Calu3 (cell line): ENCODE data around the gene NRF1. TPM values are rescaled to one million over a fixed set of nuclear protein-coding genes. Genes with fewer than 3 reads are reported as not detected.

Experiments used
- BruUV-seq: library from RNA; stranded (reverse); fragments of 400-500 nt; replicated peaks from 2 replicates; lab custom pipeline; 2021; lab: Mats Ljungman, UMichigan
- CTCF ChIA-PET: fragments of 300-600 bp; sonication (Branson Sonifier 250); formaldehyde crosslinking; loops from one replicate; lab custom pipeline; 2022; ENCODE audit warnings: antibody characterized with exemption; lab: Charles Lee
- DNase-seq: peaks from one replicate; pipeline ENCODE4 v3.0.0; 2022
- H3K27ac Mint-ChIP-seq: one replicate; pipeline ENCODE4 v1.8.0; 2022; ENCODE audit warnings: mixed read lengths; ENCODE audit not compliant: unreplicated experiment
- H3K27me3 Mint-ChIP-seq: one replicate; pipeline ENCODE4 v1.8.0; 2022; ENCODE audit warnings: mixed read lengths; ENCODE audit not compliant: unreplicated experiment
- H3K36me3 Mint-ChIP-seq: one replicate; pipeline ENCODE4 v1.8.0; 2022; ENCODE audit warnings: mild to moderate bottlenecking, moderate library complexity, mixed read lengths; ENCODE audit not compliant: insufficient read depth, unreplicated experiment
- H3K4me1 Mint-ChIP-seq: one replicate; pipeline ENCODE4 v1.8.0; 2022; ENCODE audit warnings: mild to moderate bottlenecking, low read depth, mixed read lengths; ENCODE audit not compliant: unreplicated experiment
- H3K4me3 Mint-ChIP-seq: one replicate; pipeline ENCODE4 v1.8.0; 2022; ENCODE audit warnings: mild to moderate bottlenecking, low read depth, moderate library complexity, mixed read lengths; ENCODE audit not compliant: unreplicated experiment
- H3K9me3 Mint-ChIP-seq: one replicate; pipeline ENCODE4 v1.8.0; 2022; ENCODE audit warnings: low read depth, mixed read lengths; ENCODE audit not compliant: unreplicated experiment
- intact Hi-C: fragments of 100-400 bp; cut with micrococcal nuclease; formaldehyde crosslinking; loops from one replicate; pipeline ENCODE4 v1.10.0; 2022; ENCODE audit not compliant: unreplicated experiment
- total RNA-seq: library from RNA; stranded (reverse); gene quantifications from 2 replicates; pipeline ENCODE4 v1.2.3, GENCODE V29; 2022
- TF ChIP-seq, protein P1 (sequence below): fragments of 200-600 bp; IDR thresholded peaks from one replicate; pipeline ENCODE4 v1.8.0; 2022; ENCODE audit warnings: antibody characterized with exemption; ENCODE audit not compliant: unreplicated experiment

The NRF1 gene
- total RNA-seq, 1 experiment from 2014 or later: 22.1 TPM

DNA sequence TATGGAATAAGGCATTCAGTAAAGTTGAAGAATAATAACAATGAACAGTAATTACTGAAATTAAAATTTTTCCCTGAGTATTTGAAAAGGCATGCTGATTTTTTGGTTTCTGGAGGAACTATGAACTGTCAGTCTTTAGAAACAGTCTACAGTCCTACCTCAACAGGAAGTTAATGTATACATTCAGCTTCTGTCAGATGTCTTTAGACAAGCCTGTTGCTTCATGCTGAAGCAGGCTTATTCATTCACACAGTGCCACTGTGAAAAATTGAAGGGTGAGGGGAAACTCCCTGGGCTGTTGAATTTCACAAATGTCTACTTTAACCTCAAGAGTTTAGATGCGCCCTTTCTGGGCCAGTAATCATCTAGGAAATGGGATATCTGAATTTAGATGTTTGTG, 3.5 kb downstream of the NRF1 start:
- intact Hi-C loops: no loop called here
- Mint-ChIP-seq H3K9me3 (peaks cover 2% of the 10 kb centered on the region), H3K4me3 (no peak overlapping the region), H3K4me1 (peaks cover 45% of the 10 kb centered on the region), H3K36me3 (peaks cover 29% of the 10 kb centered on the region), H3K27me3 (no peaks in the 10 kb centered on the region), H3K27ac (no peak overlapping the region)
- TF ChIP-seq, protein P1, sequence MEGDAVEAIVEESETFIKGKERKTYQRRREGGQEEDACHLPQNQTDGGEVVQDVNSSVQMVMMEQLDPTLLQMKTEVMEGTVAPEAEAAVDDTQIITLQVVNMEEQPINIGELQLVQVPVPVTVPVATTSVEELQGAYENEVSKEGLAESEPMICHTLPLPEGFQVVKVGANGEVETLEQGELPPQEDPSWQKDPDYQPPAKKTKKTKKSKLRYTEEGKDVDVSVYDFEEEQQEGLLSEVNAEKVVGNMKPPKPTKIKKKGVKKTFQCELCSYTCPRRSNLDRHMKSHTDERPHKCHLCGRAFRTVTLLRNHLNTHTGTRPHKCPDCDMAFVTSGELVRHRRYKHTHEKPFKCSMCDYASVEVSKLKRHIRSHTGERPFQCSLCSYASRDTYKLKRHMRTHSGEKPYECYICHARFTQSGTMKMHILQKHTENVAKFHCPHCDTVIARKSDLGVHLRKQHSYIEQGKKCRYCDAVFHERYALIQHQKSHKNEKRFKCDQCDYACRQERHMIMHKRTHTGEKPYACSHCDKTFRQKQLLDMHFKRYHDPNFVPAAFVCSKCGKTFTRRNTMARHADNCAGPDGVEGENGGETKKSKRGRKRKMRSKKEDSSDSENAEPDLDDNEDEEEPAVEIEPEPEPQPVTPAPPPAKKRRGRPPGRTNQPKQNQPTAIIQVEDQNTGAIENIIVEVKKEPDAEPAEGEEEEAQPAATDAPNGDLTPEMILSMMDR: no peak
- no TSS peak for BruUV-seq
- CTCF ChIA-PET: no interaction called here
- no peak for DNase-seq

DNA sequence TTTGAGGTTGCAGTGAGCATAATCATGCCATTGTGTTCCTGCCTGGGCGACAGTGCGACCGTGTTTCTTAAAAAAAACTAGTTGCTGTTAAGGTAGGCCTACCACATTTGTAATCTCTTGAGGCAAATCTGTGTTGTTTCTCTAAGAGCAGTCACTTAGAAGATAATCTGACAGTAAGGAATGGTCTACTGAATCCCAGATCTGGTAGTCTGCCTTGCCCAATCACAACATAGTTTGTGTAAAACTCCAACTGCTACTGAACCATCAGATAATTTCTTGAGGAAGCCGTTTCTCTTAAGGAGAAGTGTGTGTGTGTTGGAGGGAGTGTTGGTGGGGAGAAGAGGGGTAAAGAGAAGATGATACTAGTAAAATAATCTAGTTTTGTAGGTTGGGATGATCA, 5.0 kb downstream of the NRF1 start:
- intact Hi-C loops: no loop called here
- Mint-ChIP-seq H3K4me1 (peaks cover 49% of the 10 kb centered on the region), H3K27ac (no peak overlapping the region), H3K4me3 (no peak overlapping the region), H3K27me3 (no peaks in the 10 kb centered on the region), H3K9me3 (peaks cover 2% of the 10 kb centered on the region), H3K36me3 (peaks cover 16% of the 10 kb centered on the region)
- no TSS peak for BruUV-seq
- TF ChIP-seq, protein P1: no peak
- DNase-seq: no peak
- CTCF ChIA-PET: no interaction called here

DNA sequence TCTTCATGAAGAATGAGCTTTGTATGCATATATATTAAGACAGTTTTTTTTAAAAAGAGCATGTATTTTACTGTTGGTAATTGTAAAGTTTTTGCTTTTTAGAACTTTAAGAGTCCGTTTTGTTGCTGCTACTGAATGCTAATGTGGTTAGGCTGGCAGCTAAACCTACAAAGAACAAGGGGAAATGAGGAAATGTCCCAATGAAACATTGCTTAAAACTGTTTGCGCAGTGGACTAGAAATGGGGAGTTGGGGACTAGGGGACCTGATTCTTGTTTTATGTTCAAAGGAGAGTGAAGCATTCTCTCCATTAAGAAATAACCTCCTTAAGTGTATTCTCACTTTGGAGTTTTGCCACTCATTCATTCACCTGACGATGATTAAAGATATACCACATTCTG, 5.7 kb downstream of the NRF1 start:
- H3K36me3 Mint-ChIP-seq: peaks cover 9% of the 10 kb centered on the region
- no peak overlapping the region for H3K4me3 Mint-ChIP-seq
- H3K27ac Mint-ChIP-seq: no peak overlapping the region
- BruUV-seq: no TSS peak
- intact Hi-C loops: no loop called here
- H3K4me1 Mint-ChIP-seq: peaks cover 49% of the 10 kb centered on the region
- H3K27me3 Mint-ChIP-seq: no peaks in the 10 kb centered on the region
- CTCF ChIA-PET: no interaction called here
- TF ChIP-seq, protein P1: no peak
- peaks cover 2% of the 10 kb centered on the region for H3K9me3 Mint-ChIP-seq
- DNase-seq: no peak

DNA sequence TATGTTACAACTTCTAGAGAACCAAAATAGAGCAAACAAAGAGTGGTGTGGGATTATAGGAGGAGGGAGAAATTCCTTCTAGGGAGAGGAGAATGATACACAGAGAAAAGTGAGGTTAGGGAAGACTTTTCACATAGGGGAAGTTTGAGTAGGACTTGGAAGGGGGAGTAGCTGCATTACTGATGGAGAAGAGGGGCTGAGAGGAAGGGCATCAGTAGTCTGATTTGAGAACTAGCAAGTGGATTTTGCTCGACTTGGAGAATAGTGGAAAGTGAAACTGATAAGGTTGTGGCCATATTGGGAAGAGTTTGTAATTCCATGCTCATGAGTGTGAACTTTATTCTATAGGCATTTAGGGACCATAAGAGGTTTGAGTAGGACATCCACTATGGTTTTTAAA, 6.1 kb downstream of the NRF1 start:
- H3K4me3 Mint-ChIP-seq: no peak overlapping the region
- H3K27me3 Mint-ChIP-seq: no peaks in the 10 kb centered on the region
- peaks cover 48% of the 10 kb centered on the region for H3K4me1 Mint-ChIP-seq
- no TSS peak for BruUV-seq
- DNase-seq: no peak
- peaks cover 2% of the 10 kb centered on the region for H3K9me3 Mint-ChIP-seq
- peaks cover 5% of the 10 kb centered on the region for H3K36me3 Mint-ChIP-seq
- TF ChIP-seq, protein P1: no peak
- intact Hi-C loops: no loop called here
- CTCF ChIA-PET: no interaction called here
- H3K27ac Mint-ChIP-seq: no peak overlapping the region

DNA sequence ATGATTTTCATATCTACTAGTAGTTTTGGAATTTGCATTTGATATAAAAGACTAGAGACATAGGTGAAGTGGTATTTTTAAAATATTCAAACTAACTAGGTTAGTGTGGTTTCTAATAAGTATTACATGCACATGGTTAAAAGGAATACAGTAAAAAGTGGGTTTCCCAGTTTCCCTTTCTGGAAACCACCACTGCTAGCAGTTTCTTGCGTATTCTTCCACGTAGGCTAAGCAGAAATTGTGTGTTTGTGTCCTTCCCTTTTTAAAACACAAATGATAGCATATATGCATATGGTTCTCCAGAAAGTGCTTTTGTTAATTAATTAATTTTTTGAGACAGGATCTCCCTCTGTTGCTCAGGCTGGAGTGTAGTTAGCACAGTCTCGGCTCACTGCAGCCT, 15.4 kb downstream of the NRF1 start:
- no peak overlapping the region for H3K27ac Mint-ChIP-seq
- DNase-seq: no peak

More for the DNA sequence above, 15.4 kb downstream of the NRF1 start:
- Mint-ChIP-seq H3K27me3 (no peaks in the 10 kb centered on the region), H3K36me3 (no peaks in the 10 kb centered on the region), H3K9me3 (no peaks in the 10 kb centered on the region), H3K4me3 (no peak overlapping the region), H3K4me1 (no peaks in the 10 kb centered on the region)
- TF ChIP-seq, protein P1: no peak
- CTCF ChIA-PET: no interaction called here
- BruUV-seq: no TSS peak
- intact Hi-C loops: no loop called here
